H1 (cell line): Measurements from ENCODE around the gene TXLNG. TPM values are rescaled to one million over a fixed set of nuclear protein-coding genes. Genes with fewer than 3 reads are reported as not detected.

Source experiments
- BCL11A ChIP-seq, 2 experiments: IDR thresholded peaks; one replicate each; pipeline ENCODE4 v1.6.1; 2011; ENCODE audit warnings: low read depth in 2 of 2, low read length in 2 of 2, mild to moderate bottlenecking in 2 of 2
- EGR1 ChIP-seq: IDR thresholded peaks from 2 replicates; pipeline ENCODE4 v1.6.1; 2011; ENCODE audit warnings: low read depth, low read length, borderline replicate concordance
- EZH2 ChIP-seq: fragments of 200-600 bp; sonication (generic); IDR thresholded peaks from 2 replicates; pipeline ENCODE4 v1.7.1; 2012; ENCODE audit warnings: low read depth, mild to moderate bottlenecking, moderate library complexity, low read length, inconsistent platforms; ENCODE audit not compliant: severe bottlenecking
- GTF2F1 ChIP-seq: IDR thresholded peaks from 2 replicates; pipeline ENCODE4 v1.6.1; 2012; ENCODE audit warnings: low read depth, low read length, improper control_type of control experiment, borderline replicate concordance
- JUND ChIP-seq: IDR thresholded peaks from 2 replicates; pipeline ENCODE4 v1.6.1; 2011; ENCODE audit warnings: mild to moderate bottlenecking, improper control_type of control experiment, low read length
- RBBP5 ChIP-seq: IDR thresholded peaks from 2 replicates; pipeline ENCODE4 v1.7.1; 2012; ENCODE audit warnings: low read depth, mild to moderate bottlenecking, inconsistent platforms, low read length, moderate library complexity, borderline replicate concordance
- SAP30 ChIP-seq: fragments of 300-600 bp; sonication (generic); IDR thresholded peaks from 2 replicates; pipeline ENCODE4 v1.7.1; 2012; ENCODE audit warnings: low read length, moderate library complexity, mild to moderate bottlenecking, inconsistent platforms; ENCODE audit not compliant: insufficient read depth, insufficient replicate concordance
- polyA plus RNA-seq, 7 experiments: library from polyadenylated mRNA; depleted of rRNA in 3 of 7; stranded (reverse) in 5 of 7; unstranded in 2 of 7; fragments of >200 nt in 5 of 7; fragments of 200-250 nt in 2 of 7; gene quantifications; 1 replicate in 5 of 7; 2 replicates in 1 of 7; 4 replicates in 1 of 7; pipeline versions ENCODE4 v1.2.1 to v1.2.3, GENCODE V29; 2011 to 2013; ENCODE audit warnings: missing spikeins in 2 of 7, mixed read lengths in 2 of 7
- total RNA-seq: library from RNA; stranded (reverse); fragmentation: NEBNext Ultra II Directional; extraction: Animal tissue kit (Norgen Biotek cat#: 25700); gene quantifications from 2 replicates; pipeline ENCODE4 v1.2.1, GENCODE V29; 2021

Gene TXLNG
- total and polyA plus RNA-seq, 2 of the 8 experiments (the other 6 are each of a cell fraction or from before 2014, with no cell fraction given): 32.9 to 42.9 TPM

DNA sequence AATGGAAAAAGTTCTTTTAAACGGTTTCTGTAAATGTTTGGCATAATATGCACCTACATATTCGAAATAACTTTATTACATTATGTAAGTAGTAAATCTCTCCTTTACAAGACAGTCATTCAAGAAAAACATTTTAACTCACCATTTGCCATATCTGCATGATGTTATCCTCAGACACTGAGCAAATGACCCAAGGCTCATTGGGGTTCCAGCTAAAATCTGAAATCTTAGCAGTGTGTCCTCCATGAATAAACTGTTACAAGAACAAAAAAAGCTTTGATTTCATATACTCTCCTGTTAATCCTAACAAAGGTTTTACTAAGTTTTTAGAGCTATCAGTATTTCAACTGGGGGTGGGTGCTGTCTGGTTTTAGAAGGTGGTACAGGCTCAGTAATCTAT, 59.4 kb downstream of the TXLNG start (continued):
- no peak for TF ChIP-seq SAP30
- TF ChIP-seq JUND: no peak
- no peak for TF ChIP-seq BCL11A (IDR thresholded peaks at IDR 0.05; ENCODE audit: low read depth in 2 of 2, low read length in 2 of 2)
- no peak for TF ChIP-seq EZH2
- no peak for TF ChIP-seq RBBP5
- no peak for TF ChIP-seq GTF2F1
- TF ChIP-seq EGR1: no peak
